Memory B cell (primary cell): ENCODE data around the gene IFT27.

Experiments used
- ATAC-seq: fragments of 150-1000 bp; cut with Tn5 transposase; 2 replicates; pipeline ENCODE4 v1.10.0; 2021; ENCODE audit warnings: low read depth, mild to moderate bottlenecking, moderate library complexity
- DNase-seq, 2 donors: peaks; one replicate each; pipeline ENCODE4 v3.0.0; 2022; ENCODE audit warnings: low spot score in 2 of 2
- H3K27ac Mint-ChIP-seq: one replicate; pipeline ENCODE4 v1.8.0; 2022; ENCODE audit warnings: mild to moderate bottlenecking, moderate library complexity, mixed read lengths
- H3K27me3 Mint-ChIP-seq: one replicate; pipeline ENCODE4 v1.8.0; 2022; ENCODE audit warnings: mixed read lengths
- H3K36me3 Mint-ChIP-seq: one replicate; pipeline ENCODE4 v1.8.0; 2022; ENCODE audit warnings: mild to moderate bottlenecking, mixed read lengths
- H3K4me1 Mint-ChIP-seq: one replicate; pipeline ENCODE4 v1.8.0; 2022; ENCODE audit warnings: mixed read lengths
- H3K4me3 Mint-ChIP-seq: one replicate; pipeline ENCODE4 v1.8.0; 2022; ENCODE audit warnings: mild to moderate bottlenecking, moderate library complexity, mixed read lengths
- H3K9me3 Mint-ChIP-seq: one replicate; pipeline ENCODE4 v1.8.0; 2022; ENCODE audit warnings: mixed read lengths

Gene IFT27

GRCh38 chr22:36753916-36754315 lies 22.0 kb downstream of the IFT27 start:
- Mint-ChIP-seq H3K27me3 (peaks cover 20% of the 10 kb centered on the region), H3K9me3 (no peaks in the 10 kb centered on the region), H3K4me1 (peaks cover 2% of the 10 kb centered on the region), H3K27ac (no peak overlapping the region), H3K36me3 (peaks cover 2% of the 10 kb centered on the region), H3K4me3 (no peak overlapping the region)
- DNase-seq (no peak), ATAC-seq (no peak)

- peaks cover 2% of the 10 kb centered on the region for H3K4me1 Mint-ChIP-seq
- no peaks in the 10 kb centered on the region for H3K9me3 Mint-ChIP-seq
- no peak overlapping the region for H3K4me3 Mint-ChIP-seq
- ATAC-seq: no peak
- DNase-seq: no peak
- peaks cover 2% of the 10 kb centered on the region for H3K36me3 Mint-ChIP-seq
- H3K27ac Mint-ChIP-seq: no peak overlapping the region
- peaks cover 20% of the 10 kb centered on the region for H3K27me3 Mint-ChIP-seq
Observed at GRCh38 chr22:36753120-36753802, 22.7 kb downstream of the IFT27 start.

DNA sequence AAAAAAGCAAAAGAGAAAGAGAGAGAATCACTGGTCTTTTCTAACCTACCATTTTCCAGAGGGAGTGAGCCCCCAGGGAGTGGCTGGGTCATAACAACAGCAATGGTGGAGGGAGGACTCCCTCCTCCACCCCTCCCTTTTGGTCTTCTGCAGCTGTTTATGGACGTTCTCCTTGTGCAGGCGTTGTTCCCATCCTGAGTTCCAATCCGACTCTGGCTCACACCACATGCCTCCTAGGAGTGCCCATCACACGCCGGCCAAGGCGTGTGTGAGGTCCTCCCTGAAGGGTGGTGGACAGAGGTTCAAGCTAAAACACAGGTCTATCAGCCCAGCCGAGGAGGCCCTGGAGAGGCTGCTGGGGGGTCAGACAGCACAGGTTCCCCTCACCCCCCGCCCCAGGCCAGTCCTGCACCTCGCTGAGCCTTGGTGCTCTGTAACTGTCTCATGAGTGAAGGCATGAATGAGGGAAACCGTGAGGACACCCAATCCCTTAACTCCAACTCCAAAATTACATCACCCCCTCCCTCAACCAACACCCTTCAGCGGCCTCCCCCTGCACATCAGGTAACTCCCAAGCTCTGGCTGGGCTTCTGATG lies 29.4 kb downstream of the IFT27 start:
- H3K9me3 Mint-ChIP-seq: no peaks in the 10 kb centered on the region
- ATAC-seq (no peak), DNase-seq (no peak)
- H3K36me3 Mint-ChIP-seq: no peaks in the 10 kb centered on the region
- no peak overlapping the region for H3K27ac Mint-ChIP-seq
- no peak overlapping the region for H3K4me3 Mint-ChIP-seq
- H3K27me3 Mint-ChIP-seq: peaks cover 16% of the 10 kb centered on the region
- H3K4me1 Mint-ChIP-seq: no peaks in the 10 kb centered on the region

- peaks cover 16% of the 10 kb centered on the region for H3K27me3 Mint-ChIP-seq
- no peak overlapping the region for H3K27ac Mint-ChIP-seq
- H3K4me3 Mint-ChIP-seq: no peak overlapping the region
- ATAC-seq (no peak), DNase-seq (no peak)
- H3K36me3 Mint-ChIP-seq: no peaks in the 10 kb centered on the region
- H3K4me1 Mint-ChIP-seq: no peaks in the 10 kb centered on the region
- H3K9me3 Mint-ChIP-seq: no peaks in the 10 kb centered on the region
Observed at GRCh38 chr22:36745301-36745995, 30.5 kb downstream of the IFT27 start.

DNA sequence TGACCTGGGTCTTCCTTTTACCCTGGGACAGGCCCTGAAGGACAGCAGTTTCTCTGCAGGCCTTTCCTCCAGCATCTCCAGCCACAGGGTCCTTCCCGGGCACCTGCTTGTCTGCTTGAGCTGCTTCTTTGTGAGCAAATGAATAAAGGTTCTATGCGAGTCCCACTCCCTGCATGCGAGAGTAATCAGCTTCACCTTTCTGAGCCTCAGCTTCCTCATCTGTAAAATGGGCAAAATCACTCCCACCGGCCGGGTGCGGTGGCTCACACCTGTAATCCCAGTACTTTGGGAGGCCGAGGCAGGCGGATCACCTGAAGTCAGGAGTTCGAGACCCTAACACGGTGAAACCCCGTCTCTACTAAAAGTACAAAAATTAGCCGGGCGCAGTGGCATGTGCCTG lies 31.1 kb downstream of the IFT27 start:
- Mint-ChIP-seq H3K4me3 (no peak overlapping the region), H3K36me3 (no peaks in the 10 kb centered on the region), H3K4me1 (no peaks in the 10 kb centered on the region), H3K27ac (no peak overlapping the region), H3K9me3 (no peaks in the 10 kb centered on the region), H3K27me3 (peaks cover 11% of the 10 kb centered on the region)
- DNase-seq (no peak), ATAC-seq (no peak)

DNA sequence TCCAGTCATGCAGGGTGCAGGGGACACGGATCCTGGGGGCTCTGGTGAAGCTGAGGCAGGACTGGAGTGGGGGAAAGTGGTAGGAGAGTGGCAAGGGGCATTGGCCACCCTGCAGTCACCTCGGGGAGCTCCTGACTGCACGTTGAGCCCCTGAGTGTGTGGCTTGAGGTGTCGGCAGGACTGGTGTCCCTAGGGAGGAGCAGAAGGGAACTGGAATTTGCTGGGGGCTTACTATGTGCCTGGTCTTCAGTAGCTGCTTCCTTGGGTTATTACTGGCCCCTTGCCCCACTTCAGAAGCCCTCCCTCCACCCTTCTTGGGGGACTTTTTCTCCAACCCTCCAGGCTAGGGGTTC lies 31.5 kb downstream of the IFT27 start:
- H3K27ac Mint-ChIP-seq: no peak overlapping the region
- no peaks in the 10 kb centered on the region for H3K36me3 Mint-ChIP-seq
- H3K9me3 Mint-ChIP-seq: no peaks in the 10 kb centered on the region
- H3K4me3 Mint-ChIP-seq: no peak overlapping the region
- no peak for ATAC-seq
- H3K4me1 Mint-ChIP-seq: no peaks in the 10 kb centered on the region
- no peak for DNase-seq
- peaks cover 11% of the 10 kb centered on the region for H3K27me3 Mint-ChIP-seq

DNA sequence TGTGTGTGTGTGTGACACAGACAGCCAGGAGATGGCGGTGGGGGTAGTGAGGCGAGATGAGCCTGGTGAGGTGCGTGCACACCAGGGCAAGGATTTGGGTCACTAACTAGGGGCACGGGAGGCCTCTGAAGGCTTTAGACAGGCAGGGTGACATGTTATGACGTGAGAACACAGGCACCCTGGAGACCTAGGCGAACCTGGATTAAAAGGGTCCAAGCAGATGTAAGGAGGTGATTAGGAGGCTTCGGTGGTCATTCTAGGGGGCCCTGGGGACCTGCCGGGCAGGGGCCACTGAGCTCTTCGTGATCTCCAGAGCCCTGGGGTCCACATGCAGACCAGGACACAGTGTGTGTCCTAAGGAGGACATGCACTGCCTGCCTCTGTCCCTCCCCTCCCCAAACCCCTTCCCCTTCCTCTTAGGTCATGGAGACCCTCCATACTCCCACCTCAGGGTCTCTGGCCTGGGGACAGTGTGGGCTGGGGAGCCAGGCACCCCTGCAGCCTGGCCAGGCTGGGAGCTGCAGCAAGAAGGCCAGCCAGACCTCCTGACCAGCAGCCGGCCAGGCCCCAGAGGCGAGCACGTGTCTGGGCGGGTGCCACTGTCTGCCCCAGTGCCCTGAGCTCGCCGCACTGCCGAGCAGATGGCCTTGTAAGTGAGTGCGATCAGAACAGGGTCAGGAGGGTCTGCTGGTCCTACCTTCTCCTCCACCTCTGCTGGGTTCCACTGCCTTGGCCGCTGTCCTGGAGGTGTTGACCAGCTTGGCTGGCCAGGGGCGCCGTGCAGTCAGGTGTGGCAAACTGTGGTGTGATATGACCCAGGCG lies 32.1 kb downstream of the IFT27 start:
- no peak overlapping the region for H3K27ac Mint-ChIP-seq
- no peak overlapping the region for H3K4me3 Mint-ChIP-seq
- DNase-seq (no peak), ATAC-seq (no peak)
- H3K27me3 Mint-ChIP-seq: peaks cover 14% of the 10 kb centered on the region
- H3K36me3 Mint-ChIP-seq: peaks cover 2% of the 10 kb centered on the region
- peaks cover 2% of the 10 kb centered on the region for H3K9me3 Mint-ChIP-seq
- H3K4me1 Mint-ChIP-seq: no peaks in the 10 kb centered on the region

GRCh38 chr22:36743011-36743410 lies 32.9 kb downstream of the IFT27 start:
- no peak overlapping the region for H3K27ac Mint-ChIP-seq
- DNase-seq: no peak
- no peaks in the 10 kb centered on the region for H3K4me1 Mint-ChIP-seq

GRCh38 chr22:36741968-36742367 lies 34.0 kb downstream of the IFT27 start:
- H3K27ac Mint-ChIP-seq: no peak overlapping the region
- no peaks in the 10 kb centered on the region for H3K4me1 Mint-ChIP-seq
- peaks cover 20% of the 10 kb centered on the region for H3K27me3 Mint-ChIP-seq
- ATAC-seq: no peak
- H3K36me3 Mint-ChIP-seq: peaks cover 2% of the 10 kb centered on the region
- DNase-seq: no peak
- H3K9me3 Mint-ChIP-seq: peaks cover 2% of the 10 kb centered on the region
- no peak overlapping the region for H3K4me3 Mint-ChIP-seq

More at GRCh38 chr22:36743011-36743410, 32.9 kb downstream of the IFT27 start:
- peaks cover 2% of the 10 kb centered on the region for H3K36me3 Mint-ChIP-seq
- ATAC-seq: no peak
- peaks cover 2% of the 10 kb centered on the region for H3K9me3 Mint-ChIP-seq
- H3K27me3 Mint-ChIP-seq: peaks cover 18% of the 10 kb centered on the region
- no peak overlapping the region for H3K4me3 Mint-ChIP-seq

- no peak overlapping the region for H3K4me3 Mint-ChIP-seq
Observed at GRCh38 chr22:36741204-36741793, 34.6 kb downstream of the IFT27 start.

DNA sequence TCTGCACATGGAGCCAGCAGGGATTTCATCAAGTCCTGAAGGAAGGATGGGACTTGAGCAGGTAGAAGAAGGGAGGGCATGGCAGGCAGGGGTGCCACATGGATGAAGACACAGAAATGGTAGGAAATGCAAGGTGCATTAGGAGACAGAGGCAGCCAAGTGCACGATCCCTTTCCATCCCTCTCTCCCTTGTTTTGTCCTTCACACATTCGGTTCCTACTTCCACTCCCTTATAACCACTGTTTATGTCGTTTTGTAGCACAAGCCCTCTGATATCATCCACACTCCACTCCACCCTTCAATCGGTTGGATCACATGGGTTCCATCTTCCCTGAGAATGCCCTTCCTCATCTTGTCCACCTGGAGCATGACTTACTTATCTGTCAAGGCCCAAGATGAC lies 35.2 kb downstream of the IFT27 start:
- ATAC-seq (no peak), DNase-seq (no peak)
- Mint-ChIP-seq H3K4me1 (no peaks in the 10 kb centered on the region), H3K27me3 (peaks cover 22% of the 10 kb centered on the region), H3K36me3 (peaks cover 2% of the 10 kb centered on the region), H3K4me3 (no peak overlapping the region), H3K27ac (no peak overlapping the region), H3K9me3 (peaks cover 2% of the 10 kb centered on the region)

More at GRCh38 chr22:36741204-36741793, 34.6 kb downstream of the IFT27 start:
- no peak for ATAC-seq
- no peak overlapping the region for H3K27ac Mint-ChIP-seq
- H3K9me3 Mint-ChIP-seq: peaks cover 2% of the 10 kb centered on the region
- no peak for DNase-seq
- H3K36me3 Mint-ChIP-seq: peaks cover 2% of the 10 kb centered on the region
- H3K27me3 Mint-ChIP-seq: peaks cover 22% of the 10 kb centered on the region
- no peaks in the 10 kb centered on the region for H3K4me1 Mint-ChIP-seq

- peaks cover 2% of the 10 kb centered on the region for H3K9me3 Mint-ChIP-seq
- ATAC-seq (no peak), DNase-seq (no peak)
- peaks cover 2% of the 10 kb centered on the region for H3K36me3 Mint-ChIP-seq
- H3K4me3 Mint-ChIP-seq: no peak overlapping the region
- peaks cover 20% of the 10 kb centered on the region for H3K27me3 Mint-ChIP-seq
- no peaks in the 10 kb centered on the region for H3K4me1 Mint-ChIP-seq
- H3K27ac Mint-ChIP-seq: no peak overlapping the region
Observed at GRCh38 chr22:36739185-36739584, 36.7 kb downstream of the IFT27 start.

DNA sequence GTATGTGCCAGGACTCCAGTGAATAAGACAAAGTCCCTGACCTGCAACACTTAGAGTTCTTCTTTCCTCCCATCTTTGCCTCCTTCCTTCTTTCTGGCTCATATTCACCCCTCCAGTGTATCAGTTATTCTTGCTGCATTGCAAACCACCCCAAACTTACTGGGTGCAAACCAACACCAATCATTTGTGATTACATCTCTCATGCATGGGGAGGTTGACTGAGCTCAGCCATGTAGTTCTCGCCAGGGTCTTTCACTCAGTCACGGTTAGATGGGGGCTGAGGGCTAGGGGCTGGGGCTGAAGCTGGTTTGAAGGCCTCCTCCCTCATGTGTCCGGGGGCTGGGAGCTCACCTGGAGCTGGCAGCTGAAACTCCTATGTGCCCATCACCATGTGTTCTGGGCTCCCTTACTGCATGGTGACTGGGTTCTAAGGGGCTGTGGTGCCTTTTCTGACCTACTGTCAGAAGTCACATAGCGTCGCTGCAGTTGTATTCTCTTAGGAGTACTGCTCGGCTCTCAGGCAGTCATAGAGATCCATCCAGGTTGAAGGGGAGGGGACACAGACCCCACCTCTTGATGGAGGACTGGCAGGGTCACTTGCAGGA lies 37.4 kb downstream of the IFT27 start:
- Mint-ChIP-seq H3K27ac (no peak overlapping the region), H3K9me3 (peaks cover 2% of the 10 kb centered on the region)

More for the DNA sequence above, 37.4 kb downstream of the IFT27 start:
- no peak overlapping the region for H3K4me3 Mint-ChIP-seq
- ATAC-seq: no peak
- peaks cover 22% of the 10 kb centered on the region for H3K27me3 Mint-ChIP-seq
- no peaks in the 10 kb centered on the region for H3K4me1 Mint-ChIP-seq
- no peak for DNase-seq
- H3K36me3 Mint-ChIP-seq: peaks cover 2% of the 10 kb centered on the region
